ENCODE measurements around the gene KPNA6.

KPNA6 gene

DNA sequence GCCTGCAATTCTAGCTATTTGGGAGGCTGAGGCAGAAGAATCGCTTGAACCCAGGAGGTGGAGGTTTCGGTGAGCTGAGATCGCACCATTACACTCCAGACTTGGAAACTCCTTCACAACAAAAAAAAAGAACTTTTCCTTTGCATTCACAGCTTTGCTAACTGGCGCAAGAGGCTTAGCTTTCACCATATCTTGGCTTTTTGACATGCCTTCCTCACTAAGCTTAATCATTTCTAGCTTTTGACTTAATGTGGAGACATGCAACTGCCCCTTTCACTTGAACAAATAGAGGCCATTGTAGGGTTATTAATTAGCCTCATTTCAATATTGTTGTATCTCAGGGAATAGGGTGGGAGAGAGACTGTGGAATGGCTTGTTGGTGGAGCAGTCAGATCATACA lies 8.7 kb downstream of the KPNA6 start:
- TF ChIP-seq FOXP2 (optimal IDR thresholded peaks at IDR 0.05; ENCODE audit: borderline replicate concordance, extremely low read depth, extremely low read length, insufficient read depth): no peak
- TF ChIP-seq TAF1 (IDR thresholded peaks at IDR 0.05; ENCODE audit: borderline replicate concordance, insufficient read depth, low read length): no peak
- TF ChIP-seq POLR2AphosphoS5 (IDR thresholded peaks at IDR 0.05; ENCODE audit: low read depth, low read length): no peak
- TF ChIP-seq, protein P1, sequence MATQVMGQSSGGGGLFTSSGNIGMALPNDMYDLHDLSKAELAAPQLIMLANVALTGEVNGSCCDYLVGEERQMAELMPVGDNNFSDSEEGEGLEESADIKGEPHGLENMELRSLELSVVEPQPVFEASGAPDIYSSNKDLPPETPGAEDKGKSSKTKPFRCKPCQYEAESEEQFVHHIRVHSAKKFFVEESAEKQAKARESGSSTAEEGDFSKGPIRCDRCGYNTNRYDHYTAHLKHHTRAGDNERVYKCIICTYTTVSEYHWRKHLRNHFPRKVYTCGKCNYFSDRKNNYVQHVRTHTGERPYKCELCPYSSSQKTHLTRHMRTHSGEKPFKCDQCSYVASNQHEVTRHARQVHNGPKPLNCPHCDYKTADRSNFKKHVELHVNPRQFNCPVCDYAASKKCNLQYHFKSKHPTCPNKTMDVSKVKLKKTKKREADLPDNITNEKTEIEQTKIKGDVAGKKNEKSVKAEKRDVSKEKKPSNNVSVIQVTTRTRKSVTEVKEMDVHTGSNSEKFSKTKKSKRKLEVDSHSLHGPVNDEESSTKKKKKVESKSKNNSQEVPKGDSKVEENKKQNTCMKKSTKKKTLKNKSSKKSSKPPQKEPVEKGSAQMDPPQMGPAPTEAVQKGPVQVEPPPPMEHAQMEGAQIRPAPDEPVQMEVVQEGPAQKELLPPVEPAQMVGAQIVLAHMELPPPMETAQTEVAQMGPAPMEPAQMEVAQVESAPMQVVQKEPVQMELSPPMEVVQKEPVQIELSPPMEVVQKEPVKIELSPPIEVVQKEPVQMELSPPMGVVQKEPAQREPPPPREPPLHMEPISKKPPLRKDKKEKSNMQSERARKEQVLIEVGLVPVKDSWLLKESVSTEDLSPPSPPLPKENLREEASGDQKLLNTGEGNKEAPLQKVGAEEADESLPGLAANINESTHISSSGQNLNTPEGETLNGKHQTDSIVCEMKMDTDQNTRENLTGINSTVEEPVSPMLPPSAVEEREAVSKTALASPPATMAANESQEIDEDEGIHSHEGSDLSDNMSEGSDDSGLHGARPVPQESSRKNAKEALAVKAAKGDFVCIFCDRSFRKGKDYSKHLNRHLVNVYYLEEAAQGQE (IDR thresholded peaks at IDR 0.05; ENCODE audit: insufficient read depth in 1 of 2, low read depth in 2 of 2, low read length in 2 of 2): no peak
- no peak for TF ChIP-seq SIN3A (IDR thresholded peaks at IDR 0.05; ENCODE audit: borderline replicate concordance, insufficient read depth, low read length)

DNA sequence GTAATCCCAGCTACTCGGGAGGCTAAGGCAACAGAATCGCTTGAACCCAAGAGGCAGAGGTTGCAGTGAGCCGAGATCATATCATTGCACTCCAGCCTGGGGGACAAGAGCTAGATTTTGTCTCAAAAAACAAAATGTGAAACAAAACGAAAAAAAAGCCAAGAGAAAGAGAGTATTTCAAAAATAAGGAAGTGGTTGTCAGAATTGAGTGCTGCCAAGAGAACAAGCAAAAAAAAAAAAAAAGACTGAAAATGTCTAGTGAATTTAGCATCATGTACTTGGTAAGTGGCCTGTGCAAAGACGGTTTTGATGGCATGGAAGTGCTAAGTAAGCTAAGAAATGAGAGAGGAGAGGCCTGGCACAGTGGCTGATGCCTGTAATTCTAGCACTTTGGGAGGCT lies 14.3 kb downstream of the KPNA6 start:
- TF ChIP-seq POLR2AphosphoS5 (IDR thresholded peaks at IDR 0.05; ENCODE audit: low read depth, low read length): no peak
- TF ChIP-seq TAF1 (IDR thresholded peaks at IDR 0.05; ENCODE audit: borderline replicate concordance, insufficient read depth, low read length): no peak
- TF ChIP-seq FOXP2 (optimal IDR thresholded peaks at IDR 0.05; ENCODE audit: borderline replicate concordance, extremely low read depth, extremely low read length, insufficient read depth): no peak
- TF ChIP-seq, protein P1 (IDR thresholded peaks at IDR 0.05; ENCODE audit: insufficient read depth in 1 of 2, low read depth in 2 of 2, low read length in 2 of 2): no peak
- TF ChIP-seq SIN3A (IDR thresholded peaks at IDR 0.05; ENCODE audit: borderline replicate concordance, insufficient read depth, low read length): no peak

DNA sequence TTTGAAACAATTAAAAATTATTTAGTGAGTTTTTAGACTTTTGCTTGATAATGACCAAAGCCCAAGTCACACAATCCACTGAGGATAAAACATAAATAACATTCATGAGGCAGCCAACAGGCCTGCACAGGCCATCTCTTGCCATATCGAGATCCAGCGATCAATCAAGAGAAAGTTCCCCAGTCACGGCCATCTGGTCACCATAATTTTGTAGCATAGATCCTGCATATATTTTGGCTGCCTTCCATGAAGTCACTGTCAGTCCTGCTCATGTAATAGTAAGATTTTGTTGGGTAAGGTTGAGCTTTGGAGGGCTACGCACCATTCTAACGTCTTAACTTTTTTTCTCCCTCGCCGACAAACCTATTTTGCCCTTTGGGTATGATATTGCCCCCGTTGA lies 17.5 kb downstream of the KPNA6 start:
- TF ChIP-seq FOXP2 (optimal IDR thresholded peaks at IDR 0.05; ENCODE audit: borderline replicate concordance, extremely low read depth, extremely low read length, insufficient read depth): no peak
- TF ChIP-seq, protein P1 (IDR thresholded peaks at IDR 0.05; ENCODE audit: insufficient read depth in 1 of 2, low read depth in 2 of 2, low read length in 2 of 2): no peak
- no peak for TF ChIP-seq POLR2AphosphoS5 (IDR thresholded peaks at IDR 0.05; ENCODE audit: low read depth, low read length)
- TF ChIP-seq SIN3A (IDR thresholded peaks at IDR 0.05; ENCODE audit: borderline replicate concordance, insufficient read depth, low read length): no peak
- TF ChIP-seq TAF1 (IDR thresholded peaks at IDR 0.05; ENCODE audit: borderline replicate concordance, insufficient read depth, low read length): no peak

DNA sequence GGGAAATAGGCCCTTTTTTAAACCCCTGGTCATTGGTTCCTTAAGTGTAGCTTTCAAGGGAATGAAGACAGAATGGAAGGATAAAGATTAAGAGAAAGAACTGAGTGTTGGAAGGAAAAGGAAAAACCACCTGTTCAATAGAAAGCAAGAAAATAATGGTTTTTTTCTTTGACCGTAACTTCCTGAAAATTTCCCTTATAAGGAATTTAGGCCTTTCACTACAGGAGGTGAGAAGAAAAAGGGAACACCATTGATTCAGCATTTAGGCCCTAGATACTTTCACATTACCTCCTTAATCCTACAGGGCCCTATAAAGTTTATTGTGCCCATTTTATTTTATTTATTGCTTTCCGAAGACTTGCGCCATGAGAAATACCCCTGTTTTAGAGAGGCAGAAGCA lies 18.9 kb downstream of the KPNA6 start:
- TF ChIP-seq SIN3A (IDR thresholded peaks at IDR 0.05; ENCODE audit: borderline replicate concordance, insufficient read depth, low read length) (no peak), POLR2AphosphoS5 (IDR thresholded peaks at IDR 0.05; ENCODE audit: low read depth, low read length) (no peak), TAF1 (IDR thresholded peaks at IDR 0.05; ENCODE audit: borderline replicate concordance, insufficient read depth, low read length) (no peak), FOXP2 (optimal IDR thresholded peaks at IDR 0.05; ENCODE audit: borderline replicate concordance, extremely low read depth, extremely low read length, insufficient read depth) (no peak)
- TF ChIP-seq, protein P1 (IDR thresholded peaks at IDR 0.05; ENCODE audit: insufficient read depth in 1 of 2, low read depth in 2 of 2, low read length in 2 of 2): no peak

Measured in PFSK-1 (cell line).